Heart left ventricle (tissue), 16 donors: ENCODE data around the gene OPCML. TPM values are rescaled to one million over a fixed set of nuclear protein-coding genes. Genes with fewer than 3 reads are reported as not detected.

ENCODE experiments used
- ATAC-seq, 4 donors: fragments of 200-7000 bp; cut with Tn5 transposase; one replicate each; pipeline ENCODE4 v1.9.1; 2020 to 2022; ENCODE audit warnings: moderate library complexity in 4 of 4, mild to moderate bottlenecking in 3 of 4, moderate number of reproducible peaks in 1 of 4
- DNase-seq, 5 donors: peaks; one replicate each; pipeline ENCODE4 v3.0.0-alpha.2; 2020
- H3K27ac ChIP-seq, 12 donors: fragments of 200-600 bp; sonication (generic) in 4 of 12; one replicate each; pipeline versions ENCODE4 v1.5.0 to v1.8.0; 2016 to 2022; ENCODE audit warnings: mild to moderate bottlenecking in 2 of 12
- H3K27me3 ChIP-seq, 9 donors: fragments of 200-600 bp; sonication (generic) in 2 of 9; one replicate each; pipeline versions ENCODE4 v1.5.1 to v1.8.0; 2016 to 2022; ENCODE audit warnings: mild to moderate bottlenecking in 3 of 9
- H3K36me3 ChIP-seq, 9 donors: fragments of 200-600 bp; sonication (generic) in 2 of 9; one replicate each; pipeline versions ENCODE4 v1.5.0 to v1.8.0; 2018 to 2022; ENCODE audit warnings: mild to moderate bottlenecking in 2 of 9
- H3K4me1 ChIP-seq, 12 donors: fragments of 200-600 bp; sonication (generic) in 4 of 12; one replicate each; pipeline versions ENCODE4 v1.5.0 to v1.8.0; 2016 to 2022; ENCODE audit warnings: mild to moderate bottlenecking in 3 of 12
- H3K4me3 ChIP-seq, 12 donors: fragments of 200-600 bp; sonication (generic) in 4 of 12; one replicate each; pipeline versions ENCODE4 v1.5.0 to v1.8.0; 2017 to 2022; ENCODE audit warnings: mild to moderate bottlenecking in 9 of 12, moderate library complexity in 4 of 12
- H3K9me3 ChIP-seq, 12 donors: fragments of 200-600 bp; sonication (generic) in 4 of 12; one replicate each; pipeline versions ENCODE4 v1.5.0 to v1.8.0; 2016 to 2022; ENCODE audit warnings: mild to moderate bottlenecking in 1 of 12
- CTCF ChIP-seq, 12 donors: fragments of 200-600 bp; sonication (generic) in 4 of 12; IDR thresholded peaks; one replicate each; pipeline versions ENCODE4 v1.5.0 to v1.8.0; 2018 to 2022; ENCODE audit warnings: antibody characterized with exemption in 12 of 12, mild to moderate bottlenecking in 5 of 12
- POLR2A ChIP-seq, 2 donors: fragments of 450-650 bp; IDR thresholded peaks; one replicate each; pipeline ENCODE4 v1.6.1; 2017; ENCODE audit warnings: antibody characterized with exemption in 2 of 2, mild to moderate bottlenecking in 2 of 2, moderate library complexity in 2 of 2
- WGBS, 4 donors: extraction: QIAGEN DNeasy Blood & Tissue Kit in 2 of 4; methylation state at CpG; one replicate each; pipeline versions ENCODE4 v1.1.5 to v1.1.7; 2013 to 2018; 5-methylcytosine and 5-hydroxymethylcytosine counted together
- intact Hi-C, 10 donors: fragments of 100-400 bp; cut with DNase I; formaldehyde crosslinking; loops; one replicate each; pipeline versions ENCODE4 v1.11.1 to v1.14.2; 2022
- polyA plus RNA-seq, 2 donors: library from polyadenylated mRNA; stranded (reverse); fragments of 200-250 nt; gene quantifications; one replicate each; pipeline ENCODE4 v1.2.3, GENCODE V29; 2013
- total RNA-seq, 9 donors: library from RNA; depleted of rRNA in 2 of 9; stranded (reverse); fragments of >200 nt in 2 of 9; fragmentation: NEBNext Ultra II Directional in 3 of 9; extraction: Animal tissue kit (Norgen Biotek cat#: 25700) in 3 of 9; gene quantifications; one replicate each; pipeline versions ENCODE4 v1.1.0 to v1.2.4, GENCODE V29; 2016 to 2023
- donor health status: ischemic (EF 13 %, LVEDD 7.1; RV severe dilation, severe dysfunction).
- donor health status: healthy with polysubstance abuse.
- donor health status: DM: no; HTN: yes; CAD: no.
- donor health status: DM: no; HTN: no; CAD: no.
- donor health status: ischemic (EF 25% LVEDD 6.9; RV normal size, moderate dysfunction).
- donor health status: ischemic (EF 25% LVEDD 5.7; RV mildly dilated, moderate dysfunction).
- donor health status: healthy.
- donor health status: DM: yes; HTN: yes; CAD: no.
- donor health status: ischemic (EF 35%, LVEDD 5.7; RV mildly dilated, moderate dysfunction).
- donor health status: nonischemic (EF 11% LVEDD 7.7; RV severe dilation, severe dysfunction).
- donor health status: DM: yes; HTN: yes; CAD: no.
- donor health status: PGD.
- donor health status: ischemic (EF 29% LVEDD 5.4; RV normal size, mild dysfunction).
- donor health status: nonischemic (EF 23%, LVEDD 6.1; RV moderate dilation, normal function).

Gene OPCML
- total and polyA plus RNA-seq, 11 donors, result 0.04 to 1.3 (median 0.23) TPM; not detected in 3

DNA sequence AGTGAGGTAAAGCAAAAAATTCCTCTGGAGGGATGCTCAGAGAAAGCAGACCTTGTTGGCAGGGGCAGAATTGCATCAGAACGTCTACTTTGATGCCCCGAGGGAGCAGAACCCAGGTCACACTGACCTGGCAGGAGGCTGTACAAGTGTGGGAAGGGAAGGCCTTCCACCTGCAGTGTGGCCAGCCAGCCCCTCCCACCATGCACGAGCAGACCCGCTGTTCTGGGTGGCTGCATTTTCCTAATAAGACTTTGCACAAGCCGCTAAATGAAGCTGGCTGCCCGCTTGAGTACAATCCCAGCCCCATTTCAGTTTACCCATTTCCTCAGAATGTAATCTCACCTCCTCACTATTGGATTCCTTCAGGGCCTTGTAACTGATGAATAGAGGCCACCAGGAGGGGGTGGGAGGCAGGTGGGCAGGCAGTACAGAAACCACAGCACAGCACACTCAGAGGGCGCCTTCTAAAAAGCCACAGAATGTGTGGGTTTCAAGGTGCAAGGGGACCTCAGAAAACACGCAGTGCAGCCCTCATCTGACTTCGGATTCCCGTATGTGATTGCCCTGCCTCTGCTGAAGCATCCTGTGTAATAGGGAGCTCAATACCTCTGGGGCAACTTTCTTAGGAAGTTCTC is 316.6 kb downstream of the OPCML start:
- TF ChIP-seq CTCF (IDR thresholded peaks at IDR 0.05), result no peak
- no peak for TF ChIP-seq POLR2A (IDR thresholded peaks at IDR 0.05)
- H3K27me3 ChIP-seq, result peaks cover 0 to 30% (median 4%) of the 10 kb centered on the region in 9 donors
- 66 to 80% (median 74%) methylated on average over 10 of the region's 10 CpGs for WGBS, 4 donors

DNA sequence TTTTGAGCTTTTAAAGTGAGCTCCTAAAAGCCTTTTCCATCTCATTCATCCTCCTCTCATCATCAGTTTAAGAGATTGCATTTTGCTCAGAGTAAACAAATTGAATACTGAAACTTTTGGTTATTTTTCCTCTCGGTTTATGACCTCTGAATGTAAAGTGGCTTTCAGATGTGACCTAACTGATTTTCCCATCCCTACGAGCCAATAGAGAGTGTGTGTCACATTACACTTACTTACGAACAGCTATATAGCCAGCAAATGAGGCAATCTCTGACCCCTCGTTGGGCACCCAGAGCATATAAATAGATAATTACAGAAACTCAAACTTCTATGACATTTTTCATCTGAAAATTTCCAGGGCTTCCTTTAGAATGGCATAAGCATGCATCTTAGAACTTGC is 317.7 kb downstream of the OPCML start:
- no peaks in the 10 kb centered on the region for H3K4me1 ChIP-seq
- H3K36me3 ChIP-seq, result no peaks in the 10 kb centered on the region
- 49 to 71% (median 64%) methylated on average over 4 of the region's 4 CpGs for WGBS, 4 donors
- no peaks in the 10 kb centered on the region for H3K9me3 ChIP-seq
- H3K27ac ChIP-seq, result no peak overlapping the region
- H3K27me3 ChIP-seq, result peaks cover 0 to 34% (median 4%) of the 10 kb centered on the region in 9 donors
- H3K4me3 ChIP-seq, result no peak overlapping the region
- no peak for DNase-seq
- TF ChIP-seq CTCF (IDR thresholded peaks at IDR 0.05) (no peak), POLR2A (IDR thresholded peaks at IDR 0.05) (no peak)
- no peak for ATAC-seq
- intact Hi-C loops, result no loop called here

More for the DNA sequence above, 316.6 kb downstream of the OPCML start:
- Histone ChIP-seq H3K27ac (no peak overlapping the region), H3K4me1 (no peaks in the 10 kb centered on the region), H3K36me3 (no peaks in the 10 kb centered on the region), H3K9me3 (no peaks in the 10 kb centered on the region), H3K4me3 (no peak overlapping the region)
- intact Hi-C loops, result no loop called here
- DNase-seq (no peak), ATAC-seq (no peak)

- ATAC-seq, result no peak
- no peak overlapping the region for H3K4me3 ChIP-seq
- peaks cover 0 to 28% (median under 1%) of the 10 kb centered on the region in 9 donors for H3K27me3 ChIP-seq
- no peak for DNase-seq
- TF ChIP-seq POLR2A (IDR thresholded peaks at IDR 0.05), result no peak
- TF ChIP-seq CTCF (IDR thresholded peaks at IDR 0.05), result no peak
- no peaks in the 10 kb centered on the region for H3K9me3 ChIP-seq
- WGBS, 4 donors, result 80 to 85% (median 84%) methylated on average over 8 of the region's 8 CpGs
- H3K27ac ChIP-seq, result no peak overlapping the region
- H3K4me1 ChIP-seq, result no peaks in the 10 kb centered on the region
- intact Hi-C loops, result no loop called here
- no peaks in the 10 kb centered on the region for H3K36me3 ChIP-seq
These were observed 320.1 kb downstream of the OPCML start for GRCh38 chr11:133212201-133212600.

GRCh38 chr11:133207995-133208394 is 324.3 kb downstream of the OPCML start:
- no peak overlapping the region for H3K4me3 ChIP-seq
- no peaks in the 10 kb centered on the region for H3K9me3 ChIP-seq
- WGBS, 4 donors, result 81 to 90% (median 88%) methylated on average over 5 of the region's 5 CpGs
- peaks cover 0 to 18% (median 0%) of the 10 kb centered on the region in 9 donors for H3K27me3 ChIP-seq
- H3K27ac ChIP-seq, result no peak overlapping the region
- H3K4me1 ChIP-seq, result no peaks in the 10 kb centered on the region
- intact Hi-C loops, result no loop called here
- no peak for TF ChIP-seq POLR2A (IDR thresholded peaks at IDR 0.05)
- TF ChIP-seq CTCF (IDR thresholded peaks at IDR 0.05), result no peak
- no peak for DNase-seq
- no peaks in the 10 kb centered on the region for H3K36me3 ChIP-seq
- ATAC-seq, result no peak
